Activated CD4-positive, alpha-beta memory T cell treated with anti-CD3 and anti-CD28 coated beads for 36 hours (primary cell): ENCODE data around the gene H3-3A. TPM values are rescaled to one million over a fixed set of nuclear protein-coding genes. Genes with fewer than 3 reads are reported as not detected.

Experiments
- CTCF ChIA-PET: fragments of 350-600 bp; sonication (Branson Sonifier 250); formaldehyde crosslinking; loops from one replicate; lab custom pipeline; 2021; ENCODE audit warnings: antibody characterized with exemption, inconsistent platforms; lab: Charles Lee
- POLR2A ChIA-PET: fragments of 350-600 bp; sonication (Branson Sonifier 250); formaldehyde crosslinking; loops from one replicate; lab custom pipeline; 2021; ENCODE audit warnings: antibody characterized with exemption; lab: Charles Lee
- DNase-seq: peaks from one replicate; pipeline ENCODE4 v3.0.0-alpha.2; 2020
- H3K27ac Mint-ChIP-seq: one replicate; pipeline ENCODE4 v1.8.0; 2021; ENCODE audit warnings: mixed read lengths
- H3K27me3 Mint-ChIP-seq: one replicate; pipeline ENCODE4 v1.8.0; 2021; ENCODE audit warnings: mixed read lengths
- H3K36me3 Mint-ChIP-seq: one replicate; pipeline ENCODE4 v1.8.0; 2021; ENCODE audit warnings: mixed read lengths
- H3K4me1 Mint-ChIP-seq: one replicate; pipeline ENCODE4 v1.8.0; 2021; ENCODE audit warnings: low read depth, mixed read lengths
- H3K4me3 Mint-ChIP-seq: one replicate; pipeline ENCODE4 v1.8.0; 2021; ENCODE audit warnings: mild to moderate bottlenecking, mixed read lengths
- H3K9me3 Mint-ChIP-seq: one replicate; pipeline ENCODE4 v1.8.0; 2021; ENCODE audit warnings: mixed read lengths
- intact Hi-C: fragments of 100-400 bp; cut with micrococcal nuclease; formaldehyde crosslinking; loops from one replicate; pipeline ENCODE4 v1.15.1; 2023
- total RNA-seq, 2 experiments: library from RNA; stranded (reverse); gene quantifications; one replicate each; pipeline ENCODE4 v1.2.3, GENCODE V29; 2021

H3-3A gene
- total RNA-seq, 2 experiments from 2014 or later = 317 to 320 TPM

DNA sequence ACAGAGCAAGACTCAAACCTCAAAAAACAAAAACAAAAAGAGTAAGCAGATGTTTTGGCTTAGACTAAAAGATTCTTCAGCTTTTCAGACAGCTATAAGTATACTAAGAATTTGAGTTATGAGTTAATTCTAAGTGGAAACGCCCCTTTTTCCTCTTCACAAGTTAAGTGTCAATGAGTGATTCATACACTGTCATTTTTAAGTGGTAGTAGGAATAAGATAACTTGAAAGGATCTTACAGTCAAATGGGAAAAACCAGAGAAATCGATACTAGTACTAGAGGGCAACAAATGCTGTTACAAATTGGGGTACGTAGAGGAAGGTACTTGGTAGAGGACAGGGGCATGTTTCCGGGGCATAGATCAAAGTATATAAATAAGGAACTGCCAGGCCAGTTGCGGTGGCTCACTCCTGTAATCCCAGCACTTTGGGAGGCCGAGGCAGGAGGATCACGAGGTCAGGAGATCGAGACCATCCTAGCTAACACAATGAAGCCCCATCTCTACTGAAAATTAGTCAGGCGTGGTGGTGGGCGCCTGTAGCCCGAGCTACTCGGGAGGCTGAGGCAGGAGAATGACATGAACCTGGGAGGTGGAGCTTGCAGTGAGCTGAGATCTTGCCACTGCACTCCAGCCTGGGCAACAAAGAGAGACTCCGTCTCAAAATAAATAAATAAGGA, 7.4 kb downstream of the H3-3A start:
- peak overlapping the region; percentile 78 for H3K27ac Mint-ChIP-seq
- intact Hi-C loops = loop anchor here (10.0 kb wide), 1 partner anchor 145 kb away; the partner anchor contains the start of gene PYCR2
- POLR2A ChIA-PET = interaction anchor here (0.8 to 1.8 kb wide), 6 partner anchors 13 to 70 kb away, joined by 3 to 13 read pairs (median 5); no protein-coding TSS in a partner anchor
- no peaks in the 10 kb centered on the region for H3K9me3 Mint-ChIP-seq
- peak; percentile 27 for DNase-seq
- peaks cover 61% of the 10 kb centered on the region for H3K4me1 Mint-ChIP-seq
- CTCF ChIA-PET = interaction anchor here (1.4 to 7.1 kb wide), 5 partner anchors 39 to 263 kb away, joined by 3 to 78 read pairs (median 6); no protein-coding TSS in a partner anchor
- H3K27me3 Mint-ChIP-seq = no peaks in the 10 kb centered on the region
- peaks cover 61% of the 10 kb centered on the region for H3K36me3 Mint-ChIP-seq
- peak overlapping the region; percentile 1 for H3K4me3 Mint-ChIP-seq

GRCh38 chr1:226072347-226072746, 9.8 kb downstream of the H3-3A start:
- ChIA-PET POLR2A (no interaction called here), CTCF (interaction anchor here (1.0 kb wide), 1 partner anchor 11 kb away, joined by 4 read pairs; no protein-coding TSS in a partner anchor)
- Mint-ChIP-seq H3K4me3 (no peak overlapping the region), H3K9me3 (no peaks in the 10 kb centered on the region), H3K27me3 (no peaks in the 10 kb centered on the region), H3K27ac (no peak overlapping the region), H3K36me3 (peaks cover 44% of the 10 kb centered on the region), H3K4me1 (peaks cover 39% of the 10 kb centered on the region)
- intact Hi-C loops = no loop called here
- no peak for DNase-seq

GRCh38 chr1:226073184-226073950, 10.9 kb downstream of the H3-3A start:
- DNase-seq = no peak
- H3K4me3 Mint-ChIP-seq = no peak overlapping the region
- ChIA-PET CTCF (interaction anchor here (0.8 to 1.6 kb wide), 3 partner anchors 9 to 52 kb away, joined by 5 to 8 read pairs (median 5); no protein-coding TSS in a partner anchor), POLR2A (interaction anchor here (2.4 kb wide), 1 partner anchor 10 kb away, joined by 8 read pairs; no protein-coding TSS in a partner anchor)
- H3K27ac Mint-ChIP-seq = no peak overlapping the region
- intact Hi-C loops = no loop called here
- H3K27me3 Mint-ChIP-seq = no peaks in the 10 kb centered on the region
- peaks cover 29% of the 10 kb centered on the region for H3K4me1 Mint-ChIP-seq
- no peaks in the 10 kb centered on the region for H3K9me3 Mint-ChIP-seq
- H3K36me3 Mint-ChIP-seq = peaks cover 34% of the 10 kb centered on the region

DNA sequence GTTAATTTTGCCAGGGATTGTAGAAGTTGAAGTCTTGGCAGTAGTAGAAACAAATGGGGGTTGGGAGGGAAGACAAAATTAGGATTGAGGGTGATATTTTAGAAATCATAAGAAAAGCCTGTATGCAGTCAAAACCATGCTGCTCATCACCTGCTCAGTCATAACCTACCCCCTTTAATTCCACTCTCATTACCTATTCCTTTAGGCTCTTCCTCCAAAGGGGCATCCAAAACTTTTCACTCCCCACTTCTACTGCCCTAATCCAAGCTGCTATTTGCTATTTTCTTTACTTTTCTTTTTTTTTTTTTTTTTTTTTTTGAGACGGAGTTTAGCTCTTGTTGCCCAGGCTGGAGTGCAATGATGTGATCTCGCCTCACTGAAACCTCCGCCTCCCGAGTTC, 11.5 kb downstream of the H3-3A start:
- DNase-seq = no peak
- CTCF ChIA-PET = interaction anchor here (1.0 to 1.6 kb wide), 2 partner anchors 9 to 23 kb away, joined by 5 to 8 read pairs; no protein-coding TSS in a partner anchor
- Mint-ChIP-seq H3K27me3 (no peaks in the 10 kb centered on the region), H3K4me1 (peaks cover 22% of the 10 kb centered on the region), H3K9me3 (no peaks in the 10 kb centered on the region), H3K4me3 (no peak overlapping the region), H3K36me3 (peaks cover 29% of the 10 kb centered on the region), H3K27ac (no peak overlapping the region)
- POLR2A ChIA-PET = interaction anchor here (2.4 kb wide), 1 partner anchor 9 kb away, joined by 8 read pairs; no protein-coding TSS in a partner anchor
- intact Hi-C loops = no loop called here

DNA sequence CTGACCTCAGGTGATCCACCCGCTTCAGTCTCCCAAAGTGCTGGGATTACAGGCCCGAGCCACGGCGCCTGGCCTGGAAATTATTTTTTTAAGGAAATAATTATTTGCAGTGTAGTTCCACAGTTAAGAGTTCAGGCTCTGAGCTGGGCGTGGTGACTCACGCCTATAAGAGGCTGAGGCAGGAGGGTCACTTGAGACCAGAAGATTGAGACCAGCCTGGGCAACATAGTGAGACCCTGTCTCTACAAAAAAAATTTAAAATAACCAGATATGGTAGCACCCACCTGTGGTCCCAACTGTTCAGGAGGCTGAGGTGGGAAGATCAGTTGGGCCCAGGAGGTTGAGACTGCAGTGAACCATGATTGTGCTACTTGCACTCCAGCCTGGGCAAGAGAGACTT, 13.9 kb downstream of the H3-3A start:
- no peak overlapping the region for H3K27ac Mint-ChIP-seq
- no peaks in the 10 kb centered on the region for H3K9me3 Mint-ChIP-seq
- H3K4me3 Mint-ChIP-seq = no peak overlapping the region
- H3K36me3 Mint-ChIP-seq = peaks cover 16% of the 10 kb centered on the region
- no peak for DNase-seq
- POLR2A ChIA-PET = interaction anchor here (1.5 kb wide), 1 partner anchor 14 kb away, joined by 5 read pairs; the partner anchor contains the start of gene H3-3A
- no peaks in the 10 kb centered on the region for H3K27me3 Mint-ChIP-seq
- intact Hi-C loops = no loop called here
- CTCF ChIA-PET = interaction anchor here (2.5 to 5.5 kb wide), 2 partner anchors 10 to 11 kb away, joined by 7 to 28 read pairs; no protein-coding TSS in a partner anchor
- peaks cover 4% of the 10 kb centered on the region for H3K4me1 Mint-ChIP-seq

GRCh38 chr1:226078374-226078773, 15.9 kb downstream of the H3-3A start:
- H3K36me3 Mint-ChIP-seq = peaks cover 6% of the 10 kb centered on the region
- no peak overlapping the region for H3K27ac Mint-ChIP-seq
- POLR2A ChIA-PET = interaction anchor here (1.1 kb wide), 1 partner anchor 13 kb away, joined by 3 read pairs; no protein-coding TSS in a partner anchor
- CTCF ChIA-PET = interaction anchor here (5.5 kb wide), 1 partner anchor 13 kb away, joined by 28 read pairs; no protein-coding TSS in a partner anchor
- DNase-seq = no peak
- H3K27me3 Mint-ChIP-seq = no peaks in the 10 kb centered on the region
- peaks cover 8% of the 10 kb centered on the region for H3K4me1 Mint-ChIP-seq
- intact Hi-C loops = no loop called here
- no peaks in the 10 kb centered on the region for H3K9me3 Mint-ChIP-seq
- H3K4me3 Mint-ChIP-seq = no peak overlapping the region

- no peak overlapping the region for H3K27ac Mint-ChIP-seq
- intact Hi-C loops = loop anchor here (2.0 kb wide), 4 partner anchors 18 to 40 kb away; no protein-coding TSS in a partner anchor
- H3K4me3 Mint-ChIP-seq = peak overlapping the region; percentile 86
- POLR2A ChIA-PET = interaction anchor here (0.8 to 2.8 kb wide), 8 partner anchors 9 to 159 kb away, joined by 3 to 24 read pairs (median 8); partner anchors contain the start of genes H3-3A and PYCR2
- peaks cover 8% of the 10 kb centered on the region for H3K4me1 Mint-ChIP-seq
- H3K27me3 Mint-ChIP-seq = no peaks in the 10 kb centered on the region
- CTCF ChIA-PET = interaction anchor here (1.0 to 2.9 kb wide), 5 partner anchors 10 to 250 kb away, joined by 3 to 21 read pairs (median 4); no protein-coding TSS in a partner anchor
- H3K9me3 Mint-ChIP-seq = no peaks in the 10 kb centered on the region
- peak; percentile 24 for DNase-seq
- H3K36me3 Mint-ChIP-seq = no peaks in the 10 kb centered on the region
These were observed 20.0 kb downstream of the H3-3A start for GRCh38 chr1:226082587-226082917.

- Mint-ChIP-seq H3K27me3 (no peaks in the 10 kb centered on the region), H3K4me3 (peak overlapping the region; percentile 86), H3K27ac (no peak overlapping the region)
These were observed 20.4 kb downstream of the H3-3A start for GRCh38 chr1:226082959-226083301.

DNA sequence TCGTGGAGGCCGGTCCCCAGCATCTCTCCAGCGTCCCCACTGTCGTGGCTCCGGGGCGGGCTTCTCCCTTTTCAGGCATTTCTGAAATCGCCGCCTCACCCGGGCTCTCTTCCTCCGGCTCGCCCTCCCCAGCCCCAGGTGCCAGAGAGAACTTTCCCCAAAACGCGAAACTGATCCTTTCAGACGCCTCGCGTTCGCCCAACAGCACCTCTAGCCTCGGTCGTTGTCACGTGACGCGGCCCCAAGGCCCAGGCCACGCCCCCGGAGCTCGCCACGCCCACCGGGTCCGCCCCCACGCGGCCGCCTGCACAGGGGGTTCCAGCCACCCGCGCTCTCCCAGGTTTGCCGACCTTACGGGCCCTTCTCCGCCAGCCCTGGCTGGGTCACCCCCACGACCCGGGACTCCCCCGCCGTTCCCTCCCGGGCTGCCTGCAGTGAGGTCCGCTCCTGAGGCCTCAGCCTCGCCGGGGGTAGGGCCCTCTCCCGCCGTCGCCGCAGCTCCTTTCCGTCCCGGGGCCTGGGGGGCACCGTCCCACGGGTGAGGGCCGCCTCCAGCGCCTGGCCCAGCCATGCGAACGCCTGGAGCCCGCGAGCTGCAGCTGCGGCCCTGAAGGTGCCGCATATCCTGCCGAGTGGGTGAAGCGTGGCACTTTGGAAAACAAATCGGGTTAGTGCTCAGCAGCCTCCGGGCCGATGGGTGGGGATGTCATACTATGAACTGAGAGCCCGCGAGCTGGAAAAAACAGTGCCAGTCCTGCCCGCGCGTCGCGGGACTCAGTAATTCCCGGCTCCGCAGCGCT, 21.0 kb downstream of the H3-3A start:
- H3K27ac Mint-ChIP-seq = no peak overlapping the region
- H3K36me3 Mint-ChIP-seq = no peaks in the 10 kb centered on the region
- H3K4me1 Mint-ChIP-seq = peaks cover 8% of the 10 kb centered on the region
- DNase-seq = peak; percentile 93
- ChIA-PET CTCF (interaction anchor here (0.5 to 3.2 kb wide), 13 partner anchors 11 to 267 kb away, joined by 3 to 21 read pairs (median 3); partner anchors contain the start of gene H3-3A), POLR2A (interaction anchor here (0.5 to 2.8 kb wide), 13 partner anchors 10 to 324 kb away, joined by 3 to 24 read pairs (median 4); partner anchors contain the start of genes H3-3A, LIN9 and PYCR2)
- H3K9me3 Mint-ChIP-seq = no peaks in the 10 kb centered on the region
- intact Hi-C loops = loop anchor here (2.0 kb wide), 4 partner anchors 17 to 39 kb away; no protein-coding TSS in a partner anchor
- peak overlapping the region; percentile 86 for H3K4me3 Mint-ChIP-seq
- no peaks in the 10 kb centered on the region for H3K27me3 Mint-ChIP-seq

More at GRCh38 chr1:226082959-226083301, 20.4 kb downstream of the H3-3A start:
- ChIA-PET CTCF (interaction anchor here (0.5 to 3.2 kb wide), 13 partner anchors 11 to 267 kb away, joined by 3 to 21 read pairs (median 3); partner anchors contain the start of gene H3-3A), POLR2A (interaction anchor here (0.5 to 2.8 kb wide), 12 partner anchors 9 to 325 kb away, joined by 3 to 24 read pairs (median 4); partner anchors contain the start of genes H3-3A, LIN9 and PYCR2)
- Mint-ChIP-seq H3K4me1 (peaks cover 8% of the 10 kb centered on the region), H3K36me3 (no peaks in the 10 kb centered on the region), H3K9me3 (no peaks in the 10 kb centered on the region)
- intact Hi-C loops = loop anchor here (2.0 kb wide), 4 partner anchors 18 to 40 kb away; no protein-coding TSS in a partner anchor
- no peak for DNase-seq

GRCh38 chr1:226085675-226086285, 23.3 kb downstream of the H3-3A start:
- intact Hi-C loops = no loop called here
- Mint-ChIP-seq H3K9me3 (no peaks in the 10 kb centered on the region), H3K4me3 (no peak overlapping the region), H3K27me3 (no peaks in the 10 kb centered on the region), H3K36me3 (no peaks in the 10 kb centered on the region), H3K27ac (no peak overlapping the region), H3K4me1 (peaks cover 8% of the 10 kb centered on the region)
- POLR2A ChIA-PET = no interaction called here
- DNase-seq = no peak
- CTCF ChIA-PET = interaction anchor here (0.5 to 3.2 kb wide), 2 partner anchors 22 to 40 kb away, joined by 3 to 12 read pairs; no protein-coding TSS in a partner anchor
